SK-N-SH treated with all-trans-retinoic acid at 6 μM for 48 hours (cell line): ENCODE results near the gene CHMP6.

Experiments used
- ATAC-seq: fragments of 200-7000 bp; cut with Tn5 transposase; 3 replicates; pipeline ENCODE4 v1.9.1; 2020; ENCODE audit warnings: mild to moderate bottlenecking, moderate library complexity
- ARNTL ChIP-seq: fragments of 450-650 bp; formaldehyde crosslinking; IDR thresholded peaks from 2 replicates; pipeline ENCODE4 v1.5.0; 2020; ENCODE audit warnings: low read depth, mild to moderate bottlenecking, moderate library complexity, borderline replicate concordance
- BACH2 ChIP-seq: fragments of 250-450 bp; sonication (Bioruptor Pico); IDR thresholded peaks from 2 replicates; pipeline ENCODE4 v1.9.0; 2021; ENCODE audit warnings: mild to moderate bottlenecking, borderline replicate concordance
- CSDC2 ChIP-seq: fragments of 250-450 bp; sonication (Bioruptor Pico); IDR thresholded peaks from 2 replicates; pipeline ENCODE4 v1.5.0; 2020; ENCODE audit warnings: mild to moderate bottlenecking, moderate library complexity
- CSRNP3 ChIP-seq: fragments of 250-450 bp; sonication (Bioruptor Pico); IDR thresholded peaks from 2 replicates; pipeline ENCODE4 v1.5.1; 2021; ENCODE audit warnings: mild to moderate bottlenecking, moderate library complexity
- ESRRG ChIP-seq: fragments of 250-450 bp; sonication (Bioruptor Pico); IDR thresholded peaks from 2 replicates; pipeline ENCODE4 v1.6.1; 2021; ENCODE audit warnings: mild to moderate bottlenecking
- GLIS3 ChIP-seq: fragments of 250-450 bp; sonication (Bioruptor Pico); IDR thresholded peaks from 2 replicates; pipeline ENCODE4 v1.5.0; 2020; ENCODE audit warnings: mild to moderate bottlenecking, moderate library complexity
- PPARA ChIP-seq: fragments of 250-450 bp; sonication (Bioruptor Pico); IDR thresholded peaks from 2 replicates; pipeline ENCODE4 v1.5.0; 2020; ENCODE audit warnings: mild to moderate bottlenecking, borderline replicate concordance
- RARB ChIP-seq: fragments of 250-450 bp; sonication (Bioruptor Pico); IDR thresholded peaks from 2 replicates; pipeline ENCODE4 v1.8.0; 2021; ENCODE audit warnings: mild to moderate bottlenecking, moderate library complexity
- SNAI2 ChIP-seq: fragments of 250-450 bp; sonication (Bioruptor Pico); IDR thresholded peaks from 2 replicates; pipeline ENCODE4 v1.5.0; 2020; ENCODE audit warnings: mild to moderate bottlenecking, moderate library complexity
- TCF4 ChIP-seq: fragments of 250-450 bp; sonication (Bioruptor Pico); IDR thresholded peaks from 2 replicates; pipeline ENCODE4 v1.8.0; 2021; ENCODE audit warnings: mild to moderate bottlenecking, moderate library complexity, borderline replicate concordance
- ZC3H10 ChIP-seq: fragments of 250-450 bp; sonication (Bioruptor Pico); IDR thresholded peaks from 2 replicates; pipeline ENCODE4 v1.5.1; 2021; ENCODE audit warnings: mild to moderate bottlenecking, moderate library complexity
- ZFP3 ChIP-seq: fragments of 250-450 bp; sonication (Bioruptor Pico); IDR thresholded peaks from 2 replicates; pipeline ENCODE4 v1.5.0; 2020; ENCODE audit warnings: mild to moderate bottlenecking, moderate library complexity
- ZNF565 ChIP-seq: fragments of 450-650 bp; formaldehyde crosslinking; conservative IDR thresholded peaks from 2 replicates; pipeline ENCODE4 v1.5.0; 2020; ENCODE audit warnings: low read depth, mild to moderate bottlenecking, moderate library complexity
- ZNF70 ChIP-seq: fragments of 450-650 bp; formaldehyde crosslinking; IDR thresholded peaks from 2 replicates; pipeline ENCODE4 v1.5.0; 2020; ENCODE audit warnings: mild to moderate bottlenecking, moderate library complexity
- ZNF8 ChIP-seq: fragments of 450-650 bp; formaldehyde crosslinking; IDR thresholded peaks from 2 replicates; pipeline ENCODE4 v1.5.0; 2020; ENCODE audit warnings: mild to moderate bottlenecking, moderate library complexity
- TF ChIP-seq, protein P1 (sequence below): fragments of 250-450 bp; sonication (Bioruptor Pico); IDR thresholded peaks from 2 replicates; pipeline ENCODE4 v1.8.0; 2020; ENCODE audit warnings: mild to moderate bottlenecking, moderate library complexity, borderline replicate concordance
- TF ChIP-seq, protein P2 (sequence below): fragments of 250-450 bp; sonication (Bioruptor Pico); IDR thresholded peaks from 2 replicates; pipeline ENCODE4 v1.5.0; 2020; ENCODE audit warnings: mild to moderate bottlenecking, moderate library complexity
- TF ChIP-seq, protein P3 (sequence below): fragments of 250-450 bp; sonication (Bioruptor Pico); IDR thresholded peaks from 2 replicates; pipeline ENCODE4 v1.5.1; 2020; ENCODE audit warnings: low read depth, mild to moderate bottlenecking, moderate library complexity
- TF ChIP-seq, protein P4 (sequence below): fragments of 250-450 bp; sonication (Bioruptor Pico); IDR thresholded peaks from 2 replicates; pipeline ENCODE4 v1.8.0; 2021; ENCODE audit warnings: low read depth, mild to moderate bottlenecking, moderate library complexity, borderline replicate concordance

The CHMP6 gene

GRCh38 chr17:80981062-80981902, 10.4 kb upstream of the CHMP6 start:
- TF ChIP-seq ZFP3 (no peak), BACH2 (no peak), ZC3H10 (CRISPR knock-in tag) (no peak), ARNTL (CRISPR knock-in tag) (no peak), ZNF565 (CRISPR knock-in tag) (no peak), TCF4 (no peak), PPARA (CRISPR knock-in tag) (no peak), CSRNP3 (no peak), RARB (CRISPR knock-in tag) (no peak), ZNF8 (no peak), ZNF70 (no peak)
- TF ChIP-seq, protein P1, sequence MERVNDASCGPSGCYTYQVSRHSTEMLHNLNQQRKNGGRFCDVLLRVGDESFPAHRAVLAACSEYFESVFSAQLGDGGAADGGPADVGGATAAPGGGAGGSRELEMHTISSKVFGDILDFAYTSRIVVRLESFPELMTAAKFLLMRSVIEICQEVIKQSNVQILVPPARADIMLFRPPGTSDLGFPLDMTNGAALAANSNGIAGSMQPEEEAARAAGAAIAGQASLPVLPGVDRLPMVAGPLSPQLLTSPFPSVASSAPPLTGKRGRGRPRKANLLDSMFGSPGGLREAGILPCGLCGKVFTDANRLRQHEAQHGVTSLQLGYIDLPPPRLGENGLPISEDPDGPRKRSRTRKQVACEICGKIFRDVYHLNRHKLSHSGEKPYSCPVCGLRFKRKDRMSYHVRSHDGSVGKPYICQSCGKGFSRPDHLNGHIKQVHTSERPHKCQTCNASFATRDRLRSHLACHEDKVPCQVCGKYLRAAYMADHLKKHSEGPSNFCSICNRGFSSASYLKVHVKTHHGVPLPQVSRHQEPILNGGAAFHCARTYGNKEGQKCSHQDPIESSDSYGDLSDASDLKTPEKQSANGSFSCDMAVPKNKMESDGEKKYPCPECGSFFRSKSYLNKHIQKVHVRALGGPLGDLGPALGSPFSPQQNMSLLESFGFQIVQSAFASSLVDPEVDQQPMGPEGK: no peak
- peak; percentile 72 for ATAC-seq

DNA sequence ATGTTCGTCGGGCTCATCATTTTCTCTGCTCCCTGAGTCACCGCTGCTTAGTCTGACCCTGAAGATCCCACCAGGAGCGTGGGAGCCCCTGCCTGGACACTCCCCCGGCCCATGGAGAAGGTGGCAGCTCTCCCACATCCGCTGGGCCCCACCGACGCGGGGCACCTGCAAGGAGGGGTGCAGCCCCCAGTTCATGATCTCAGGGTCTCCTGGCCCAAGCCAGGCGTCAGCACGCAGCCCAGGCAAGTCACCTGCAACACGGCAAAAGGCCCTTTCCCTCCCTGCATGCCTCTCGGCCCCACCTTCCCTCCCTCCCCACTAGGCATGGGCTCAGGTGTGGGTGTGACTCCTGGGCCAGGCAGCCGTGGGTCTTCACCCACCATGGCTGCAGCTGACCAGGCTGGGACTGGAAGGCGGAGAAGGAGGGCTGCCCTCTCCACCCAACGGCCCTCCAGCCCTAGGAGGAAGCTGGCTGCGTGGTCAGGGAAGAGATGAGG, 9.7 kb upstream of the CHMP6 start:
- no peak for TF ChIP-seq ARNTL (CRISPR knock-in tag)
- TF ChIP-seq, protein P2, sequence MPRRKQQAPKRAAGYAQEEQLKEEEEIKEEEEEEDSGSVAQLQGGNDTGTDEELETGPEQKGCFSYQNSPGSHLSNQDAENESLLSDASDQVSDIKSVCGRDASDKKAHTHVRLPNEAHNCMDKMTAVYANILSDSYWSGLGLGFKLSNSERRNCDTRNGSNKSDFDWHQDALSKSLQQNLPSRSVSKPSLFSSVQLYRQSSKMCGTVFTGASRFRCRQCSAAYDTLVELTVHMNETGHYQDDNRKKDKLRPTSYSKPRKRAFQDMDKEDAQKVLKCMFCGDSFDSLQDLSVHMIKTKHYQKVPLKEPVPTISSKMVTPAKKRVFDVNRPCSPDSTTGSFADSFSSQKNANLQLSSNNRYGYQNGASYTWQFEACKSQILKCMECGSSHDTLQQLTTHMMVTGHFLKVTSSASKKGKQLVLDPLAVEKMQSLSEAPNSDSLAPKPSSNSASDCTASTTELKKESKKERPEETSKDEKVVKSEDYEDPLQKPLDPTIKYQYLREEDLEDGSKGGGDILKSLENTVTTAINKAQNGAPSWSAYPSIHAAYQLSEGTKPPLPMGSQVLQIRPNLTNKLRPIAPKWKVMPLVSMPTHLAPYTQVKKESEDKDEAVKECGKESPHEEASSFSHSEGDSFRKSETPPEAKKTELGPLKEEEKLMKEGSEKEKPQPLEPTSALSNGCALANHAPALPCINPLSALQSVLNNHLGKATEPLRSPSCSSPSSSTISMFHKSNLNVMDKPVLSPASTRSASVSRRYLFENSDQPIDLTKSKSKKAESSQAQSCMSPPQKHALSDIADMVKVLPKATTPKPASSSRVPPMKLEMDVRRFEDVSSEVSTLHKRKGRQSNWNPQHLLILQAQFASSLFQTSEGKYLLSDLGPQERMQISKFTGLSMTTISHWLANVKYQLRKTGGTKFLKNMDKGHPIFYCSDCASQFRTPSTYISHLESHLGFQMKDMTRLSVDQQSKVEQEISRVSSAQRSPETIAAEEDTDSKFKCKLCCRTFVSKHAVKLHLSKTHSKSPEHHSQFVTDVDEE (CRISPR knock-in tag): no peak
- TF ChIP-seq PPARA (CRISPR knock-in tag): no peak
- no peak for TF ChIP-seq ZFP3
- TF ChIP-seq, protein P3, sequence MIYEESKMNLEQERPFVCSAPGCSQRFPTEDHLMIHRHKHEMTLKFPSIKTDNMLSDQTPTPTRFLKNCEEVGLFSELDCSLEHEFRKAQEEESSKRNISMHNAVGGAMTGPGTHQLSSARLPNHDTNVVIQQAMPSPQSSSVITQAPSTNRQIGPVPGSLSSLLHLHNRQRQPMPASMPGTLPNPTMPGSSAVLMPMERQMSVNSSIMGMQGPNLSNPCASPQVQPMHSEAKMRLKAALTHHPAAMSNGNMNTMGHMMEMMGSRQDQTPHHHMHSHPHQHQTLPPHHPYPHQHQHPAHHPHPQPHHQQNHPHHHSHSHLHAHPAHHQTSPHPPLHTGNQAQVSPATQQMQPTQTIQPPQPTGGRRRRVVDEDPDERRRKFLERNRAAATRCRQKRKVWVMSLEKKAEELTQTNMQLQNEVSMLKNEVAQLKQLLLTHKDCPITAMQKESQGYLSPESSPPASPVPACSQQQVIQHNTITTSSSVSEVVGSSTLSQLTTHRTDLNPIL (CRISPR knock-in tag): no peak
- no peak for TF ChIP-seq SNAI2 (CRISPR knock-in tag)
- TF ChIP-seq ESRRG (CRISPR knock-in tag): no peak
- no peak for TF ChIP-seq CSRNP3
- TF ChIP-seq ZC3H10 (CRISPR knock-in tag): no peak
- no peak for TF ChIP-seq ZNF8
- no peak for ATAC-seq

DNA sequence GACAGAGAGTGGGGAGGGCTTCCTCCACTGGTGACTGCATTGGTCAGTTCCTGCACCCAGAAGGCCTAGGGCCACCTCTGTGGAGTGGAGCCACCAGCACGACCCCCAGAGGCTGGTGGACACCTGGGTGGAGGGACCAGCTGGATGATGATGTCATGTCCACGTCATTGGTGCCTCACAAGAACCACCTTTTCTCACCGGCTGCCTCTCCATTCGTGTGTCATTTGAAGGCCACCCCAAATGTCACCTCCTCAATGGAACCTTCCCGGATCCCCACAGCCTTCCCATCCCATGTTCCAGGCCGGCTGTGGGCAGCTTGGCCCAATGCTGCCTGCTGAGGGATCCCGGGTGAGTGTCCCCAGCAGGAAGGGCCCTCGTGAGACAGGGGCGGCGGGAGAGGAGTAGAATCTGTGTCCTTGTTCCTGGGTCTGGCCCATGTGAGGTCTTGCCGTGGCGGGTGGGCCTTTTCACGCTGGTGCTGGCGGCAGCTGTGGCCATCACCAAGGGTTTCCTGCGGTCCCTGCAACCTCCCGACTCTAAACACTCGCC, 9.1 kb upstream of the CHMP6 start:
- ATAC-seq: no peak
- TF ChIP-seq, protein P3 (CRISPR knock-in tag): no peak
- TF ChIP-seq ESRRG (CRISPR knock-in tag) (no peak), GLIS3 (CRISPR knock-in tag) (no peak), PPARA (CRISPR knock-in tag) (no peak), RARB (CRISPR knock-in tag) (no peak), CSDC2 (CRISPR knock-in tag) (no peak), BACH2 (no peak), ARNTL (CRISPR knock-in tag) (no peak), TCF4 (no peak)
- TF ChIP-seq, protein P4, sequence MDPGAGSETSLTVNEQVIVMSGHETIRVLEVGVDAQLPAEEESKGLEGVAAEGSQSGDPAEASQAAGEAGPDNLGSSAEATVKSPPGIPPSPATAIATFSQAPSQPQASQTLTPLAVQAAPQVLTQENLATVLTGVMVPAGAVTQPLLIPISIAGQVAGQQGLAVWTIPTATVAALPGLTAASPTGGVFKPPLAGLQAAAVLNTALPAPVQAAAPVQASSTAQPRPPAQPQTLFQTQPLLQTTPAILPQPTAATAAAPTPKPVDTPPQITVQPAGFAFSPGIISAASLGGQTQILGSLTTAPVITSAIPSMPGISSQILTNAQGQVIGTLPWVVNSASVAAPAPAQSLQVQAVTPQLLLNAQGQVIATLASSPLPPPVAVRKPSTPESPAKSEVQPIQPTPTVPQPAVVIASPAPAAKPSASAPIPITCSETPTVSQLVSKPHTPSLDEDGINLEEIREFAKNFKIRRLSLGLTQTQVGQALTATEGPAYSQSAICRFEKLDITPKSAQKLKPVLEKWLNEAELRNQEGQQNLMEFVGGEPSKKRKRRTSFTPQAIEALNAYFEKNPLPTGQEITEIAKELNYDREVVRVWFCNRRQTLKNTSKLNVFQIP (CRISPR knock-in tag): no peak
